Right lobe of liver (tissue), 6 donors: Measurements from ENCODE around the gene ASB2. TPM values are rescaled to one million over a fixed set of nuclear protein-coding genes. Genes with fewer than 3 reads are reported as not detected.
A peak's percentile ranks its signal among the peaks of the same experiment; 100 is the strongest.

Experiments
- ATAC-seq, 4 donors: fragments of 200-7000 bp; cut with Tn5 transposase; one replicate each; pipeline ENCODE4 v1.9.1; 2020; ENCODE audit warnings: mild to moderate bottlenecking in 4 of 4, moderate library complexity in 4 of 4
- DNase-seq, 3 donors: peaks; one replicate each; pipeline ENCODE4 v3.0.0-alpha.2; 2020
- H3K27ac ChIP-seq, 3 donors: fragments of 200-600 bp; one replicate each; pipeline ENCODE4 v1.8.0; 2022
- H3K27me3 ChIP-seq, 2 donors: fragments of 200-600 bp; one replicate each; pipeline ENCODE4 v1.8.0; 2022
- H3K36me3 ChIP-seq, 4 donors: fragments of 200-600 bp; sonication (generic) in 1 of 4; one replicate each; pipeline versions ENCODE4 v1.5.1 to v1.8.0; 2017 to 2022; ENCODE audit warnings: control low read depth in 1 of 4
- H3K4me1 ChIP-seq, 4 donors: fragments of 200-600 bp; sonication (generic) in 1 of 4; one replicate each; pipeline versions ENCODE4 v1.5.1 to v1.8.0; 2017 to 2022; ENCODE audit warnings: control low read depth in 1 of 4
- H3K4me3 ChIP-seq, 3 donors: fragments of 200-600 bp; one replicate each; pipeline ENCODE4 v1.8.0; 2022
- H3K9me3 ChIP-seq, 4 donors: fragments of 200-600 bp; sonication (generic) in 1 of 4; one replicate each; pipeline versions ENCODE4 v1.5.1 to v1.8.0; 2017 to 2022; ENCODE audit warnings: control low read depth in 1 of 4
- POLR2A ChIP-seq: fragments of 450-650 bp; IDR thresholded peaks from one replicate; pipeline ENCODE4 v1.6.1; 2017; ENCODE audit warnings: antibody characterized with exemption, mild to moderate bottlenecking
- WGBS: methylation state at CpG from one replicate; pipeline ENCODE4 v1.1.6; 2018; ENCODE audit warnings: low coverage, low lambda C conversion rate; ENCODE audit not compliant: insufficient coverage; ENCODE audit errors: missing lambda C conversion rate; 5-methylcytosine and 5-hydroxymethylcytosine counted together
- intact Hi-C, 2 donors: fragments of 100-400 bp; cut with DNase I; formaldehyde crosslinking; loops; one replicate each; pipeline versions ENCODE4 v1.11.2 to v1.14.1; 2022
- total RNA-seq, 6 experiments: library from RNA; depleted of rRNA in 2 of 6; stranded (reverse); fragments of >200 nt in 2 of 6; fragmentation: NEBNext Ultra II Directional in 3 of 6; extraction: Animal tissue kit (Norgen Biotek cat#: 25700) in 3 of 6; gene quantifications; one replicate each; pipeline versions ENCODE4 v1.1.0 to v1.2.4, GENCODE V29; 2016 to 2023
- TF ChIP-seq, protein P1 (sequence below), 4 donors: fragments of 200-600 bp in 3 of 4; fragments of 450-650 bp in 1 of 4; IDR thresholded peaks; one replicate each; pipeline versions ENCODE4 v1.5.1 to v1.8.0; 2016 to 2022; ENCODE audit warnings: antibody characterized with exemption in 4 of 4, mild to moderate bottlenecking in 2 of 4
- donor health status: DM: no; HTN: yes; CAD: no.
- donor health status: DM: no; HTN: no; CAD: no.
- donor health status: DM: no; HTN: no; CAD: no.
- donor health status: DM: no; HTN: yes; CAD: no.
- donor health status: DM: no; HTN: yes; CAD: no.

ASB2 gene
- total RNA-seq, 6 experiments from 2014 or later, result 0.20 to 0.59 (median 0.28) TPM

DNA sequence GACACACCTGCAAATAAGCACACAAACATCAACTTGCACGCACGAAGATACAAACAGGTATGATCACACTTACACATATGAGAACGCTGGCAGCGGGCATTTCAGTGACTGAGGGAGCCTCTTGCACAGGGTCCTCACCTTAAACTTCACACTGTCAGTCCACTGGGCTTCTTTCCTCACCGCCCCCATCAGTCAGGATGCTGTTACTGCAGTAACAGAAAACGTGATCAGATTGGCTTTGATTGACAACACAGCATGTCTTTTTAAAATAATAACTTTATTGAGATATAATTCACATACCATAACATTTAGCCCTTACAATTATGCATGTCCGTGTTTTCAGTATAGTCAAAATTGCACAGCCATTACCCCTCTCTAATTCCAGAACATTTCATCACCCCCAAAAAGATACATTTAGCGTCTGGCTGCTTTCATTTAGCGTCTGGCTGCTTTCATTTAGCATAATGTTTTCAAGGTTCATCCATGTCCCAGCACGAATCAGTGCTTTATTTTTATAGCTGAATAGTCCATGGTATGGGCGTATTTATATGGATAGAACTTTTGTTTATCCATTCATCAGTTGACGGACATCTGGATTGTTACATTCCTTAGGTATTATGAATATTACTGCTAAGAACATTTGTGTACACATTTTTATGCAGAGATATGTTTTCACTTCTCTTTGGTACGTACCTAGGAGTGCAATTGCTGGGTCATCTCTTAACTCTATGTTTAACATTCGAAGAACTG, 29.1 kb upstream of the ASB2 start:
- no peak for DNase-seq

DNA sequence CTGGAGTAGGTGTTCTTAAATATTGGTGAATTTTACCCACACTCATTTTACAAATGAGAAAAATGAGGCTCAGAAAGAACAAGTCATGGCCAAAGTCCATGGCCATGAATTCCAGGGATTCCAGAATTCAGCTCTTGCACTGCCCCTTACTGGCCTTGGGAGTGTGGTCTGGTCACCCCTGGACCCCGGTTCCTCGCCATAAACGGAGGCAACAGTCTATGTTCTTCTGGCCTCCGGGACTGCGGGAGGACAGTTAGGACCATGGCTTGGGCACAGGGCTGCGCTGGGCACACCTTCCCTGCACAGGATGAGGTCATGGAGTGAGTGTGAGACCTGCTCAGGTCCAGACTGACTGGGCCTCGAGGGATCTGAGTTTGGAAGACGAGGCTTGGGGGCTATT, 27.6 kb upstream of the ASB2 start:
- Histone ChIP-seq H3K9me3 (no peaks in the 10 kb centered on the region), H3K27me3 (no peaks in the 10 kb centered on the region), H3K27ac (no peak overlapping the region), H3K4me3 (no peak overlapping the region), H3K4me1 (no peaks in the 10 kb centered on the region), H3K36me3 (no peaks in the 10 kb centered on the region)
- no peak for DNase-seq
- 40% methylated on average over 1 of the region's 8 CpGs for WGBS
- TF ChIP-seq, protein P1, sequence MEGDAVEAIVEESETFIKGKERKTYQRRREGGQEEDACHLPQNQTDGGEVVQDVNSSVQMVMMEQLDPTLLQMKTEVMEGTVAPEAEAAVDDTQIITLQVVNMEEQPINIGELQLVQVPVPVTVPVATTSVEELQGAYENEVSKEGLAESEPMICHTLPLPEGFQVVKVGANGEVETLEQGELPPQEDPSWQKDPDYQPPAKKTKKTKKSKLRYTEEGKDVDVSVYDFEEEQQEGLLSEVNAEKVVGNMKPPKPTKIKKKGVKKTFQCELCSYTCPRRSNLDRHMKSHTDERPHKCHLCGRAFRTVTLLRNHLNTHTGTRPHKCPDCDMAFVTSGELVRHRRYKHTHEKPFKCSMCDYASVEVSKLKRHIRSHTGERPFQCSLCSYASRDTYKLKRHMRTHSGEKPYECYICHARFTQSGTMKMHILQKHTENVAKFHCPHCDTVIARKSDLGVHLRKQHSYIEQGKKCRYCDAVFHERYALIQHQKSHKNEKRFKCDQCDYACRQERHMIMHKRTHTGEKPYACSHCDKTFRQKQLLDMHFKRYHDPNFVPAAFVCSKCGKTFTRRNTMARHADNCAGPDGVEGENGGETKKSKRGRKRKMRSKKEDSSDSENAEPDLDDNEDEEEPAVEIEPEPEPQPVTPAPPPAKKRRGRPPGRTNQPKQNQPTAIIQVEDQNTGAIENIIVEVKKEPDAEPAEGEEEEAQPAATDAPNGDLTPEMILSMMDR (IDR thresholded peaks at IDR 0.05), result no peak
- TF ChIP-seq POLR2A, result no peak
- peak in 1 of 4 donors; percentile 20 for ATAC-seq
- intact Hi-C loops, result no loop called here

More for the DNA sequence above, 29.1 kb upstream of the ASB2 start:
- Histone ChIP-seq H3K36me3 (no peaks in the 10 kb centered on the region), H3K4me3 (no peak overlapping the region), H3K27me3 (no peaks in the 10 kb centered on the region), H3K27ac (no peak overlapping the region), H3K4me1 (no peaks in the 10 kb centered on the region), H3K9me3 (no peaks in the 10 kb centered on the region)
- TF ChIP-seq POLR2A, result no peak
- TF ChIP-seq, protein P1 (IDR thresholded peaks at IDR 0.05), result peak in 1 of 4 donors; percentile 15
- intact Hi-C loops, result no loop called here
- ATAC-seq, result no peak
- 46% methylated on average over 14 of the region's 14 CpGs for WGBS

DNA sequence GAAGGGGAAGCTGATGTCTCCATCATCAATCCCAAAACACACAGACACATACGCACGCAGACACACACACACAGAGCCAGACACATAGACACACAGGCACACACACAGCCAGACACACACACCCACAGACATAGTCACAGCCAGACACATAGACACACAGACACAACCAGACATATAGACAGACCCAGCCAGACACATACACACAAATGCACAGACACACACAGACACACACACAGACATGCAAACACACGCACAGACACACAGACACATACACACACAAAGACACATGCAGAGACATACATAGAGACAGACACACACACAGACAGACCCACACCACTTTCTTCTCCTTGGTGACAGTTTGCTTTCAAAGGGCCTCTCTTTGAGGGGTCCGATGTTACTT, 27.0 kb upstream of the ASB2 start:
- no peak overlapping the region for H3K4me3 ChIP-seq
- 67% methylated on average over 3 of the region's 4 CpGs for WGBS

DNA sequence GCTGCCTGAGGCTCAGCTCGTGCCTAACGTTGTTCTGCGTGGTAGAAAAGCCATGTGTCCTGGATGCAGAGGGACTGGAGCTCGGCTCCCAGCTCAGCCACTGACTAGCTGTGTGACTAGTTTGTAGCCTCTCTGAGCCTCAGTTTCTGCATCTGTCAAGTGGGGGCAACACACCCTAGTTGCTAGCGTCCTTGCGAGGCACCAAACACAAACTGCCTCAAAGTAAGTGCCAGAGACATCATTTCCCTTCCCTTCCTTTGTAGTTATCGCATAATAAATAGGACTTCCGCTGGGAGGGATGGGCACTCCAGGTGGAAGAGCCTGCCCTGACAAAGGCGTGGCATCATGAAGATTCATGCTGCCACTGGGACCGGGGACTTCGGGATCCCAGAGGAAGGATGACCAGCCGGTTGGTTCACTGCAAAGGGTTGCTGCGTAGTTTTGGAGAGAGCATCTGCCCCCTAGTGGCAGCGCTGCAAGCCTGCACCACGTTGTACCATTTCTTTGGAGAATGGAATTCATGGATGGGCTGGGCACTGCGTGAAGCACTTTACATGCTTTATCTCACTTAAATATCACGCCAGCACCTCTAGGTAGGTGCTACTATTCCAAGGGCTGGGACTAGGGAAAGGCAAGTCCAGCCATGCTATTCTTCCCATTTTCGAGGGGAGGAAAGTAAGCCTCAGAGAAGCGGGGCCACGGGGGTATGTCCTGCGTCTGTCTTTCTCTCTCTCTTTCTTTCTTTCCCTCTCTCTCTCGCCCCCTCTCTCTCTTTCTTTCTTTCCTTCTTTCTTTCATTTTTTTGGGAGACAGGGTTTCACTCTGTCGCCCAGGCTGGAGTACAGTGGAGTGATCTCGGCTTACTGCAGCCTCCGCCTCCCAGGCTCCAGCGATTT, 25.4 kb upstream of the ASB2 start:
- TF ChIP-seq POLR2A, result no peak
- TF ChIP-seq, protein P1 (IDR thresholded peaks at IDR 0.05), result peak; percentile 91 to 99 (median 98)
- 57% methylated on average over 17 of the region's 26 CpGs for WGBS
- DNase-seq, result peak; percentile 57 to 66 (median 58)

More for the DNA sequence above, 27.0 kb upstream of the ASB2 start:
- no peaks in the 10 kb centered on the region for H3K36me3 ChIP-seq
- intact Hi-C loops, result no loop called here
- H3K9me3 ChIP-seq, result no peaks in the 10 kb centered on the region
- TF ChIP-seq POLR2A, result no peak
- TF ChIP-seq, protein P1 (IDR thresholded peaks at IDR 0.05), result no peak
- H3K27ac ChIP-seq, result no peak overlapping the region
- DNase-seq, result no peak
- no peaks in the 10 kb centered on the region for H3K27me3 ChIP-seq
- ATAC-seq, result no peak
- no peaks in the 10 kb centered on the region for H3K4me1 ChIP-seq

More for the DNA sequence above, 25.4 kb upstream of the ASB2 start:
- H3K36me3 ChIP-seq, result no peaks in the 10 kb centered on the region
- intact Hi-C loops, result no loop called here
- no peak overlapping the region for H3K4me3 ChIP-seq
- no peaks in the 10 kb centered on the region for H3K27me3 ChIP-seq
- no peaks in the 10 kb centered on the region for H3K4me1 ChIP-seq
- no peak overlapping the region for H3K27ac ChIP-seq
- peak; percentile 81 to 94 (median 90) for ATAC-seq
- H3K9me3 ChIP-seq, result no peaks in the 10 kb centered on the region
